Measurements from ENCODE around the gene RXFP4. TPM values are rescaled to one million over a fixed set of nuclear protein-coding genes. Genes with fewer than 3 reads are reported as not detected.

The RXFP4 gene
- total RNA-seq, 1 experiment from 2014 or later = not detected

DNA sequence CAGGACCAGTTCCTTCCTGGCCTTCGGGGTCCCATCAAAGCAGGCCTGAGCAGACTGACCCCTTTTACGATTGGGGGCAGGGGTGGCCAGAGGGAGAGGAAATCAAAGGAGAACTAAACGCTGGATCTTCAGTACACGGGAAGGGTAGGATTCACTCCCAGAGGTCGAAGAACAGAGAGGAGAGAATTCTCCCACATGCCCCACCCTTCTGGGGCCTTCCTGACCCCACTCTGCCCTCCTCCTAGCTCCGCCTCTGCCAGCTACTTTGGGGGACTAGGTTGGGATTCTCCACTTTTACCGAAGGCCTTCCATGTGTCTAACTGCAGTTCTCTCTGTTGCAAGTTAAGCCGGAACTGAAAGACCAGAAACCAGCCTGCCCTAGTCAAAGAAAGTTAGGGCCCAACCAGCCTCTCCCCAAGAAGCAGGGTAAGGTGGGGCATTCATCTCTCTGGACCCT lies 37.6 kb downstream of the RXFP4 start:
- Histone ChIP-seq H3K79me2 (ENCODE audit: insufficient read depth, low read length) (peaks cover 18% of the 10 kb centered on the region; the same call in 1 of the 2 replicates), H2BK20ac (ENCODE audit: low read depth, low read length, poor library complexity, severe bottlenecking) (no peak overlapping the region), H2BK120ac (ENCODE audit: low read depth, low read length, poor library complexity, severe bottlenecking) (no peak overlapping the region), H4K5ac (ENCODE audit: insufficient read length, low read depth, low read length) (no peak overlapping the region), H2BK5ac (ENCODE audit: insufficient read length, low read length) (no peak overlapping the region), H4K20me1 (ENCODE audit: control insufficient read depth, insufficient read depth, insufficient read length) (peaks cover 7% of the 10 kb centered on the region), H3K4me2 (ENCODE audit: insufficient read depth, insufficient read length, low read length) (peak overlapping the region; percentile 81), H2BK15ac (ENCODE audit: low read depth, low read length) (no peak overlapping the region), H2AK5ac (ENCODE audit: insufficient read length, low read length) (no peak overlapping the region), H3K18ac (ENCODE audit: insufficient read length, low read depth, low read length) (no peak overlapping the region), H2BK12ac (ENCODE audit: insufficient read length, low read depth, low read length) (no peak overlapping the region), H3K14ac (ENCODE audit: insufficient read depth, low read length) (no peak overlapping the region; the same call in 1 of the 2 replicates), H3K9me3 (ENCODE audit: control insufficient read depth, low read depth, low read length) (no peaks in the 10 kb centered on the region), H3K79me1 (ENCODE audit: insufficient read depth, low read depth, low read length, poor library complexity, severe bottlenecking) (peaks cover 6% of the 10 kb centered on the region), H3K27ac (ENCODE audit: insufficient read length, low read depth, low read length) (no peak overlapping the region), H3K23me2 (ENCODE audit: insufficient read length, low read depth, low read length, poor library complexity, severe bottlenecking) (peaks cover 28% of the 10 kb centered on the region), H4K91ac (ENCODE audit: insufficient read length, low read depth, low read length) (no peak overlapping the region), H3T11ph (ENCODE audit: low read length) (no peak overlapping the region), H3K4me1 (ENCODE audit: insufficient read depth, low read length) (peaks cover 14% of the 10 kb centered on the region), H2AFZ (ENCODE audit: low read length) (no peak overlapping the region), H3K9ac (ENCODE audit: extremely low read depth, insufficient read length, low read length) (peak overlapping the region; percentile 35), H3K23ac (ENCODE audit: insufficient read length, low read depth, low read length) (no peak overlapping the region), H4K8ac (replicated peaks; ENCODE audit: insufficient read length, low read depth, low read length) (no peak overlapping the region), H3K4ac (ENCODE audit: low read depth, low read length) (no peak overlapping the region), H3K56ac (ENCODE audit: insufficient read length, low read depth, low read length) (no peak overlapping the region), H3K27me3 (ENCODE audit: insufficient read depth, low read length) (no peaks in the 10 kb centered on the region)
- no peaks in the 10 kb centered on the region for H3K9me3 Mint-ChIP-seq
- peak overlapping the region; percentile 97 to 99 (median 97) for H3K27ac Mint-ChIP-seq
- TF ChIP-seq, protein P1, sequence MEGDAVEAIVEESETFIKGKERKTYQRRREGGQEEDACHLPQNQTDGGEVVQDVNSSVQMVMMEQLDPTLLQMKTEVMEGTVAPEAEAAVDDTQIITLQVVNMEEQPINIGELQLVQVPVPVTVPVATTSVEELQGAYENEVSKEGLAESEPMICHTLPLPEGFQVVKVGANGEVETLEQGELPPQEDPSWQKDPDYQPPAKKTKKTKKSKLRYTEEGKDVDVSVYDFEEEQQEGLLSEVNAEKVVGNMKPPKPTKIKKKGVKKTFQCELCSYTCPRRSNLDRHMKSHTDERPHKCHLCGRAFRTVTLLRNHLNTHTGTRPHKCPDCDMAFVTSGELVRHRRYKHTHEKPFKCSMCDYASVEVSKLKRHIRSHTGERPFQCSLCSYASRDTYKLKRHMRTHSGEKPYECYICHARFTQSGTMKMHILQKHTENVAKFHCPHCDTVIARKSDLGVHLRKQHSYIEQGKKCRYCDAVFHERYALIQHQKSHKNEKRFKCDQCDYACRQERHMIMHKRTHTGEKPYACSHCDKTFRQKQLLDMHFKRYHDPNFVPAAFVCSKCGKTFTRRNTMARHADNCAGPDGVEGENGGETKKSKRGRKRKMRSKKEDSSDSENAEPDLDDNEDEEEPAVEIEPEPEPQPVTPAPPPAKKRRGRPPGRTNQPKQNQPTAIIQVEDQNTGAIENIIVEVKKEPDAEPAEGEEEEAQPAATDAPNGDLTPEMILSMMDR (conservative IDR thresholded peaks at IDR 0.05) = no peak
- peak overlapping the region; percentile 90 to 92 for H3K4me3 Mint-ChIP-seq
- H3K27me3 Mint-ChIP-seq (ENCODE audit: low read depth) = no peaks in the 10 kb centered on the region
- WGBS (ENCODE audit: extremely low coverage, insufficient read length, low lambda C conversion rate) = no CpG with 5 or more reads among the region's 8 CpGs
- peaks cover 81 to 86% of the 10 kb centered on the region in 2 experiments for H3K4me1 Mint-ChIP-seq
- no peak for DNase-seq
- peaks cover 0 to 8% (median 2%) of the 10 kb centered on the region in 3 experiments; a peak in 3 of 7 replicates for H3K36me3 Mint-ChIP-seq (ENCODE audit: insufficient read depth in 1 of 3, low read depth in 3 of 3)
